Measurements from ENCODE around the gene GNLY.

GNLY gene

GRCh38 chr2:85690932-85691331, 3.2 kb upstream of the GNLY start:
- DNase-seq: no peak

DNA sequence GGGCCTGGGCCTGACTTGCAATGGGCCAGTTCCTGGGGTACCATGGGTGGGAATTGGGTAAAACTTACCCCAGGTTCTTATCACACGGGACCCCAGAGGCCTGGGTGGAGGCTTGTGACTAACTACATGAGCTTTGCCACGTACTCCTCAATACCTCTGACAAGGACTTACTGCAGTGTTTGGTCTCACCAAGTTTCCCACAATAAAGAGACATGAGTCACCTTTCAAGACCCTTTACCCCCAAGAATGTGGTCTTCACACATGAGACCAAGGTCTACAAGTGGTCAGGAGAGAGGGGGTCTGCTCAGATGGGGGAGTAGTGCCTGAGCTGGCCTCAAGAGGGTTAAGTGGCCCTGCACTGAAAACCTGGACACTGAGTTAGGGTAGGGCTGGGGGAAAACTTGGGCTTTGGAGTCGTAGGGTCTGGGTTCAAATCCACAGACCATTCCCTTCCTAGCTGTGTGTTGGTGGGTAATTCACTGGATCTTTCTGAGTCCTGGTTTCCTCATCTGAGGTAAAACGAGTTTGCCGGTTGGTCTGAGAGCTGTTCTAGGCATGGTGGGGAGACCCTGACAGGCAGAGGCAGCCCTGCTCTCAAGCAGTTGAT, 2.0 kb upstream of the GNLY start:
- DNase-seq: no peak

DNA sequence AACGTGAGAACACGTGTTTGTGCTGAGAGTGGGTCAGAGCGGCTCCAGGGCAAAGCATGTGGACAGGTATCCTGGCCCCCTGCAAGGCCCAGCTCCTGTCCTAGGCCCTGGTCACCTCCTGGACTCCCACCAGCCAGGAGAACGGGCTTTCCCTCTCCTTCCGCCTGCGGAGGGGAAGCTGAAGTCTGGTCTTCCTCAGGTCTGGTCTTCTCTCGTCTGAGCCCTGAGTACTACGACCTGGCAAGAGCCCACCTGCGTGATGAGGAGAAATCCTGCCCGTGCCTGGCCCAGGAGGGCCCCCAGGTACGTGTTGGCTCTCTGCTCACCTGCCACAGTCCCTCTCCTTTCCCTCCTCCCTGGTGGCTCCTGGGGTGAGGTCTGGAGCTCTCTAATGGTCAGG, 963 bp downstream of the GNLY start:
- no peak for DNase-seq

DNA sequence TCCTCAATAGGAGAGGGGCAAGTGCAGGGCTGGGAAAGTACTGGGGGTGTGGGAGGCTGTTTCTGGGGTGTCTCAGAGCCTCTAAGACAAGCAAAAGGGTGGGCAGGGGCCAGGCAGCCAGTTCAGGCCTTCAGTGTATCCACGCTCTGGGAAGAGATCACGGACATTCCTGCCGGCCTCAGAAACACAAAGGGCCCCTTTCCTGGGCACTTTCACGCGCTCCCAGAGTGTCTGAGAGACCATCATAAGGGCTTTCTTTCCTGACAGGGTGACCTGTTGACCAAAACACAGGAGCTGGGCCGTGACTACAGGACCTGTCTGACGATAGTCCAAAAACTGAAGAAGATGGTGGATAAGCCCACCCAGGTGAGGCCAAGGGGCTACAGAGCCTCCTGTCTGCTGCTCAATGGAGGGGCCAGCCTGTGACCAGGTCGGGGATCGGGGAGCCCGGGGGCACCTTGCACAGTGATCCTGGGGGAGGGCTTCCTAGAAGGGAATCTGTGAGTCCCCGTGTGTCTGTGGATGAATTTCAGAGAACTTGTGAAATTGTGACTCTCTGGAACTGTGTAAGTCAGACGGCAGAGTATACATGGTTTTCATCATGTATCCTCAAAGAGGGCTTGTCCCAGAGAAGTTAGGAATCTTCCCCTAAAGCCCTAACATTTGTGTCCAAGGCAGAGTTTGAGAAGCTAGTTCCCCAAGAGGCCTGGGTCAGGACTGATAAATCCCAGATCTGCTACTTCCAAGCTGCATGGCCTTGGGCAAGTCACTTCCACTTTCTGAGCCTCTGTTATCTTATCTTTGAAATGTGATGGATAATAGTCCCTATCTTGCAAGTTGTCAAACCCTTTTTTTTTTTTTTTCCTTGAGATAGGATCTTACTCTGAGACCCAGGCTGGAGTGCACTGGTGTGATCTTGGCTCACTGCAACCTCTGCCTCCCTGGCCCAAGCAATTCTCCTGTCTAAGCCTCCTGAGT, 1.8 kb downstream of the GNLY start:
- DNase-seq: no peak

- DNase-seq: no peak
Measured at GRCh38 chr2:85697096-85697495, 2.9 kb downstream of the GNLY start.

DNA sequence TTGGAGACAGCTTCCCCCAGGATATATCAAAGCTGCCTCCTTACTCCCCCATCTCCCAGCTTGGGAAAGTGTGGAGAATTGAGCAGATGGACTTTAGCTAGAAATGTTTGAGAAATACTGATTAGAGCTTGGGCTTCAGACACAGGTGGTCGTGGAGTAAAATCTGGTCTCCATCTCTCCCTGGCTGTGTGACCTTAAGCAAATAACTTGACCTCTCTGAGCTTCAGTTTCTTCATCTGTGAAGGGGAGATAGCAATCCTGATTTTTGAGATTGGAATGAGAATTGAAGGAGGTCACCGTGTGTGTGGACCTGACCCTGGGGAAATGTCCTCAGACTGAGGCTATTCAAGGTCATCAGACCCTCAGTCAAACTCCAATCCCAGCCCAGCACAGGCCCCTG, 3.6 kb downstream of the GNLY start:
- DNase-seq: no peak

DNA sequence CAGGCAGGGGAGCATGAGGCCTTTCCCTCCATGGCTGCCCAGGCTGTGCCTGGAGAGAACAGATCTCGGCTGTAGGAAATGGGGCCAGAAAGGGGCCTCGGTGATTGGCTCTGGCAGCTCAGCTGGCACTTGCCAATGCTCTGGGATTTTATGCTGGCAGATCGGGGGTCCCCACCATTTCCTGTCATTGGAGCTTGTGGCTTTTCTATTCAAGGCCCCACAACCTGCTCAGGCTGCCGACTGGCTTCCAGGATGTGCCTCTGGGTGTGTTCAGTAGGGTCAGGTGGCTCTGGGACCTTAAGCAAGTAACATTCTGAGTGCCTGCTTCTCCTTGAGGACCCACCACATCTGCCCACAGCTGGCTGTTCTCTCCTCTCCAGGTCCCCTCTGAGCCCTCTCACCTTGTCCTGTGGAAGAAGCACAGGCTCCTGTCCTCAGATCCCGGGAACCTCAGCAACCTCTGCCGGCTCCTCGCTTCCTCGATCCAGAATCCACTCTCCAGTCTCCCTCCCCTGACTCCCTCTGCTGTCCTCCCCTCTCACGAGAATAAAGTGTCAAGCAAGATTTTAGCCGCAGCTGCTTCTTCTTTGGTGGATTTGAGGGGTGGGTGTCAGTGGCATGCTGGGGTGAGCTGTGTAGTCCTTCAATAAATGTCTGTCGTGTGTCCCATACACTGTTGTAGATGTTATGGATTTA, 4.2 kb downstream of the GNLY start:
- DNase-seq: no peak

DNA sequence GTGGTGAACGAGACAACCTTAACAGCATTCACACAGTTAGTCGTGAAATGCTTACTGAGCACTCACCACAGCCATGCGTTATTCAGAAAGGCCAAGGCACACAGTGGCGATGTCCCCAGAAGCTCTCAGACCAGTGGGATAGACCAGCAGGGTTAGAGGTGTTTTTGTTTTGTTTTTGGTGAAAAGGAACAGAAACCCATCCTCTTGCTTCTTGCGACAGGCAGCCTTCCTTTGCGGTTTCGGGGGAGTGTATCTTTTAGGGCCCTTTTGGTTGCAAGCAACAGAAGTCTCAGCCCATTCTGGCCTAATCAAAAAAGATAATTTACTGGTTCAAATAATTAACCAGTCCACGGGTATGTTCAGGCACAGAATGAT, 4.7 kb downstream of the GNLY start:
- no peak for DNase-seq

GRCh38 chr2:85699325-85699724, 5.2 kb downstream of the GNLY start:
- DNase-seq: no peak

GRCh38 chr2:85702172-85702571, 8.0 kb downstream of the GNLY start:
- DNase-seq: no peak

- no peak for DNase-seq
Measured at GRCh38 chr2:85702800-85703199, 8.6 kb downstream of the GNLY start.

DNA sequence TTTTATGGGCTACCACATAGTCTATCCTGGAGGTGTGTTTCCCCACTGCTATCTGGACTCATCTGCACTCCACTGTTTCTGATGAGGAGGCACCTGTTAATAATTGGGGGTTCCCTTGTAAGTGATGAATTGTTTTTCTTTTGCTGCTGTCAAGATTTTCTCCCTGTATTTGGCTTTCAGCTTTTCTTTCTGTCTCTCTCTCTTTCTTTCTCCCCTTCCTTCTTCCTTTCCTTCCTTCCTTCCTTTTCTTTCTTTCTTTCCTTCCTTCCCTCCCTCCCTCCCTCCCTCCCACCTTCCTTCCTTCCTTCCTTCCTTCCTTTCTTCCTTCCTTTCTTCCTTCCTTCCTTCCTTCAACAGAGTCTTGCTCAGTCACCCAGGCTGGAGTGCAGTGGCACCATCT, 9.2 kb downstream of the GNLY start:
- no peak for DNase-seq

DNA sequence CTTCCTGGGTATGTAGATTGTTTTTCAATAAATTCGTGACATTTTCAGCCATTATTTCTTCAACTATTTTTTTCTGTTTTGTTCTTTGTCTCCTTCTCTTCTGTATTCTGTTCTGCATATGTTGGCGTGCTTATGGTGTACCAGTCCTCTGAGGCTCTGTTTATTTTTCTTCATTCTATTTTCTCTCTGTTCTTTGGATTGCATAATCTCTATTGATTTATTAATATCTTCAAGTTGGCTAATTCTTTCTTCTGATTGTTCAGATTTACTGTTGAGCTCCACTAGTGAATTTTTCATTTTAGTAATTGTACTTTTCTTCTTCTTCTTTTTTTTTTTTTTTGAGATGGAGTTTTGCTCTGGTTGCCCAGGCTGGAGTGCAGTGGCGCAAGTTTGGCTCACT, 9.9 kb downstream of the GNLY start:
- DNase-seq: no peak

GRCh38 chr2:85704800-85705679, 10.9 kb downstream of the GNLY start:
- no peak for DNase-seq

GRCh38 chr2:85705680-85706039, 11.5 kb downstream of the GNLY start:
- no peak for DNase-seq

DNA sequence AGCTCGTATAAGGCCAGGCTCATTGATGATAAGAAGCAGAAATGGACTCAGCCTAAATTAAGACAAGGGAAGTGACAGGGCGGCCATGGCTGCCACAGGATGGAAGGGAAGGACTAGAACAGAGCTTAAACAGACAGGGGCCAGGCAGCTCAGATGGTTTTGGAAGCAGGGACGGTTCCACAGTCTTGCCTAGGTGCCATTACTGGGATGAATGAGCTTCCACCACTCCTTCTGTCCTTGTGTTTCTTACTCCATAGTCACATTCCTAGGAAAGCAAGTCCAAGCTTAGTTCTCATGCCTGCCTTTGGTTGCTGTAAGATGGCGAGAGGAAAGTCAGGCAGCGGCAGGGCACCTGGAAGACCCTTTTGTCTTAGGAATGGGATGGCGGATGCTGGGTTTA, 11.9 kb downstream of the GNLY start:
- no peak for DNase-seq

DNA sequence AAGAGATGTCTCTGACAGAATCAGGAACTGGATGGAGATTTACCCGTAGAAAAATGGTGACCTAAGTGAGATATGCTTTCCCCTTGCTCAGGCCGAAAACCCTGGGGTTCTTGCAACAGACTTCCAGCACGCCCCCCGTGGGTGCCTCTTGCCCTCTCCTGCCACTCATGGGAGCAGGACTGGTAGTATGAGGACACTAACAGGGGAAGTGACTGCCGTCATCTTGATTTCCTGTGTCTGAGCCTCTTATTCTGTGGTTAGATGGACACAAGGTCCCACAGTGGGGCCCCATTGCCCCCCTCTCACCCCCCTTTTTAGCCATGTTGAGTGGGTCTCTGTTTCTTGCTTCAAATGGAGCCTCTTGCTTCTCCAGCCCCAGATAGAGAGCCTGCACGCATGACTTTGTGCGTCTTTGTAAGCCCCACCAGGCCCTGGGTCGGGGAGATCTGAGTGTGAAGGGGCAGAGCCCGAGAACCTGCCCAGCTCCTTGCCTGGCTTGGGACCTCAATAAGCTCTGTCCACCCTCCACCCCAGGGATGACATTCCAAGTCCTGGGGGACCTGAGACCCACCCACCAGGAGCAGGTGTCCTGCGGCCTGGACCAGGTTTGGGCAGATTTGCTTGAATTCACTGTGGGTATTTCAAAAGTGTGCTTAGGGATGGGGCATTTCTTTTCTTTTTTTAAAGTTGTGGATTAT, 12.6 kb downstream of the GNLY start:
- peak in 1 of 2 donors; percentile 29 for DNase-seq

GRCh38 chr2:85707304-85707703, 13.1 kb downstream of the GNLY start:
- DNase-seq: peak in 1 of 2 donors; percentile 63

DNA sequence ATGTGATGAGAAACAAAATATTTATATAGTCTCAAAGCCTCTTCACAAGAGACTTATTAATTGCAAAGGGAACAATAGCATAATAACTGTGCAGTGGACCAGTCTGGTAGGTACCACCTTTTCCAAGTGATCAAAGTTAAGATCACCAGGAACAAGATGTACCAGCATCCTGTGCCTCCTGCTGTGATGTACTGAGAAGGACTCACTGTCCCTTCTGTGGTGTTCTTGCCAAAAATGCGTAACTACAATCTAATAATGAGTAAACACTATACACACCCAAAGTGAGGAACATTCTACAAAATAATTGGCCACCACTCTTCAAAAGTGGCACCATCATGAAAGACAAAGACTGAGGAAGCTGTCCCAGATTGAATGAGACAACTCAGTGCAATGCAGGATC, 14.5 kb downstream of the GNLY start:
- no peak for DNase-seq

DNA sequence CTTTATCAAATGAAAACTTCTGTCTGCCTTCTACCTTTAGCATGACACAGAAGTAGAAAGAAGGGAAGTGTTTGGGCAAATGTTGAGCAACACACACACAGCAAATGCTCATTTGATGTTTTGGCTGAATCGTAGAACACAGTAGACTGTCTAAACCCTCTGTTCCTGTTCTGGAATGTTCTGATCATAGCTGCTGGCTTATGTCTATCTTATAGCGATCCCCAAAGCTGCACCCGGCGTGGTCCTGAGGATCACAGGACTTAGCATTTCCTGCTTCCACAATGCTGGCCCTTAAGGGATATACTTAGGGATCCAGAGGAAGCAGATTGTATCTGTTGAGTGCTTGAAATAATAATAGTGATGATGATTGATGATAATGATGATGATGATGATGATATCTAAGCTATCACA, 15.2 kb downstream of the GNLY start:
- DNase-seq: no peak

- no peak for DNase-seq
Measured at GRCh38 chr2:85710687-85711577, 16.8 kb downstream of the GNLY start.

Data from bone marrow (tissue), 2 donors.